Hepatocyte (in vitro differentiated cells): Measurements from ENCODE around the gene COQ8B. TPM values are rescaled to one million over a fixed set of nuclear protein-coding genes. Genes with fewer than 3 reads are reported as not detected.

Source experiments
- DNase-seq: peaks from one replicate; pipeline ENCODE4 v3.0.0-alpha.2; 2016; ENCODE audit warnings: low spot score
- H2AFZ ChIP-seq: fragments of 200-600 bp; sonication (generic); 2 replicates; pipeline ENCODE4 v1.6.0; 2016; ENCODE audit warnings: antibody characterized with exemption, mild to moderate bottlenecking
- H3K27ac ChIP-seq: fragments of 200-600 bp; sonication (generic); 2 replicates; pipeline ENCODE4 v1.5.1; 2016; ENCODE audit warnings: mild to moderate bottlenecking
- H3K27me3 ChIP-seq: fragments of 200-600 bp; sonication (generic); 2 replicates; pipeline ENCODE4 v1.6.1; 2016
- H3K36me3 ChIP-seq: fragments of 200-600 bp; sonication (generic); replicated peaks from 2 replicates; pipeline ENCODE4 v1.5.1; 2016; ENCODE audit warnings: low read depth; ENCODE audit not compliant: insufficient read depth
- H3K4me1 ChIP-seq: fragments of 200-600 bp; sonication (generic); 2 replicates; pipeline ENCODE4 v1.5.1; 2016; ENCODE audit warnings: mild to moderate bottlenecking, moderate library complexity; ENCODE audit not compliant: insufficient read depth
- H3K4me2 ChIP-seq: fragments of 200-600 bp; sonication (generic); 2 replicates; pipeline ENCODE4 v1.6.0; 2016
- H3K4me3 ChIP-seq: fragments of 200-600 bp; sonication (generic); 2 replicates; pipeline ENCODE4 v1.5.1; 2016; ENCODE audit warnings: mild to moderate bottlenecking
- H3K79me2 ChIP-seq: fragments of 200-600 bp; sonication (generic); 2 replicates; pipeline ENCODE4 v1.6.0; 2017; ENCODE audit warnings: mild to moderate bottlenecking
- H3K9me2 ChIP-seq: fragments of 200-600 bp; sonication (generic); replicated peaks from 2 replicates; pipeline ENCODE4 v1.6.0; 2017; ENCODE audit warnings: mild to moderate bottlenecking; ENCODE audit not compliant: insufficient read depth
- H3K9me3 ChIP-seq: fragments of 200-600 bp; sonication (generic); 2 replicates; pipeline ENCODE4 v1.5.1; 2016; ENCODE audit warnings: low read depth, mild to moderate bottlenecking
- H4K20me1 ChIP-seq: fragments of 200-600 bp; sonication (generic); 2 replicates; pipeline ENCODE4 v1.6.0; 2016; ENCODE audit warnings: mild to moderate bottlenecking; ENCODE audit not compliant: insufficient read depth, poor library complexity, severe bottlenecking
- CTCF ChIP-seq: fragments of 200-600 bp; sonication (generic); IDR thresholded peaks from 2 replicates; pipeline ENCODE4 v1.5.1; 2016; ENCODE audit warnings: antibody characterized with exemption, mild to moderate bottlenecking; ENCODE audit not compliant: poor library complexity
- EZH2 ChIP-seq: fragments of 200-600 bp; sonication (generic); IDR thresholded peaks from 2 replicates; pipeline ENCODE4 v1.6.1; 2016; ENCODE audit warnings: antibody characterized with exemption, mild to moderate bottlenecking, borderline replicate concordance
- EZH2phosphoT487 ChIP-seq: fragments of 200-600 bp; sonication (generic); IDR thresholded peaks from one replicate; pipeline ENCODE4 v1.6.1; 2018; ENCODE audit warnings: antibody characterized with exemption, mild to moderate bottlenecking, low read depth, moderate library complexity; ENCODE audit not compliant: unreplicated experiment, severe bottlenecking
- WGBS: methylation state at CpG from one replicate; pipeline ENCODE4 v1.1.6; 2016; ENCODE audit warnings: low lambda C conversion rate; ENCODE audit errors: missing lambda C conversion rate; 5-methylcytosine and 5-hydroxymethylcytosine counted together
- polyA plus RNA-seq: library from polyadenylated mRNA; unstranded; fragments of >200 nt; fragmentation: Nextera tagmentation; extraction: Ambion mirVana; gene quantifications from 2 replicates; pipeline ENCODE4 v1.2.1, GENCODE V29; 2016
- total RNA-seq: library from RNA; depleted of rRNA; stranded (reverse); fragments of >200 nt; gene quantifications from 2 replicates; pipeline ENCODE4 v1.2.3, GENCODE V29; 2014

Gene COQ8B
- total and polyA plus RNA-seq, 2 experiments from 2014 or later: 40.2 to 49.2 TPM

GRCh38 chr19:40714441-40715299 lies 2.0 kb downstream of the COQ8B start:
- 3% methylated on average over 29 of the region's 31 CpGs for WGBS
- peak; percentile 97 for DNase-seq
- no peak overlapping the region for H2AFZ ChIP-seq
- peak overlapping the region; percentile 11 for H3K4me3 ChIP-seq
- peak overlapping the region; percentile 100 for H3K27ac ChIP-seq
- no peaks in the 10 kb centered on the region for H3K36me3 ChIP-seq
- no peaks in the 10 kb centered on the region for H3K9me3 ChIP-seq
- peaks cover 8% of the 10 kb centered on the region for H3K4me1 ChIP-seq
- TF ChIP-seq EZH2phosphoT487 (no peak), EZH2 (no peak)
- peaks cover 4% of the 10 kb centered on the region for H4K20me1 ChIP-seq
- H3K4me2 ChIP-seq: peak overlapping the region; percentile 85
- H3K79me2 ChIP-seq: peaks cover 35% of the 10 kb centered on the region
- no peaks in the 10 kb centered on the region for H3K27me3 ChIP-seq
- no peaks in the 10 kb centered on the region for H3K9me2 ChIP-seq

GRCh38 chr19:40713939-40714338 lies 2.7 kb downstream of the COQ8B start:
- Histone ChIP-seq H2AFZ (no peak overlapping the region), H3K4me3 (no peak overlapping the region), H3K27me3 (no peaks in the 10 kb centered on the region), H3K36me3 (no peaks in the 10 kb centered on the region), H3K27ac (peak overlapping the region; percentile 100), H3K4me1 (peaks cover 5% of the 10 kb centered on the region), H3K4me2 (peak overlapping the region; percentile 85), H3K9me2 (no peaks in the 10 kb centered on the region), H4K20me1 (no peaks in the 10 kb centered on the region), H3K9me3 (no peaks in the 10 kb centered on the region), H3K79me2 (peaks cover 28% of the 10 kb centered on the region)
- DNase-seq: no peak
- 93% methylated on average over 11 of the region's 11 CpGs for WGBS
- TF ChIP-seq EZH2 (no peak), EZH2phosphoT487 (no peak)

- no peak overlapping the region for H3K4me3 ChIP-seq
Observed at GRCh38 chr19:40709817-40710216, 6.9 kb downstream of the COQ8B start.

GRCh38 chr19:40707615-40708014 lies 9.1 kb downstream of the COQ8B start:
- H3K27me3 ChIP-seq: no peaks in the 10 kb centered on the region
- TF ChIP-seq EZH2phosphoT487 (no peak), EZH2 (no peak), CTCF (no peak)
- no peaks in the 10 kb centered on the region for H3K36me3 ChIP-seq
- H3K79me2 ChIP-seq: no peaks in the 10 kb centered on the region
- H3K9me2 ChIP-seq: no peaks in the 10 kb centered on the region
- no peak overlapping the region for H3K4me2 ChIP-seq
- H3K27ac ChIP-seq: no peak overlapping the region
- over 99% methylated on average over 7 of the region's 7 CpGs for WGBS
- DNase-seq: no peak
- H2AFZ ChIP-seq: no peak overlapping the region
- no peaks in the 10 kb centered on the region for H3K9me3 ChIP-seq
- no peaks in the 10 kb centered on the region for H3K4me1 ChIP-seq
- no peak overlapping the region for H3K4me3 ChIP-seq
- H4K20me1 ChIP-seq: no peaks in the 10 kb centered on the region

More at GRCh38 chr19:40709817-40710216, 6.9 kb downstream of the COQ8B start:
- H3K4me2 ChIP-seq: no peak overlapping the region
- H3K79me2 ChIP-seq: peaks cover 10% of the 10 kb centered on the region
- TF ChIP-seq CTCF: no peak
- no peak for TF ChIP-seq EZH2phosphoT487
- peaks cover 5% of the 10 kb centered on the region for H3K4me1 ChIP-seq
- H3K36me3 ChIP-seq: no peaks in the 10 kb centered on the region
- no peak overlapping the region for H3K27ac ChIP-seq
- H4K20me1 ChIP-seq: no peaks in the 10 kb centered on the region
- 96% methylated on average over 5 of the region's 5 CpGs for WGBS
- no peaks in the 10 kb centered on the region for H3K27me3 ChIP-seq
- H3K9me3 ChIP-seq: no peaks in the 10 kb centered on the region
- no peak for DNase-seq
- no peak overlapping the region for H2AFZ ChIP-seq
- no peaks in the 10 kb centered on the region for H3K9me2 ChIP-seq
